Memory B cell (primary cell): ENCODE measurements around the gene MUCL3.
"Not testable (repeated sequence)": the region's sequence is repeated elsewhere in the genome, so short reads cannot be mapped to it uniquely, and the experiment has no call there.

ENCODE experiments used
- ATAC-seq: fragments of 150-1000 bp; cut with Tn5 transposase; 2 replicates; pipeline ENCODE4 v1.10.0; 2021; ENCODE audit warnings: low read depth, mild to moderate bottlenecking, moderate library complexity
- DNase-seq, 2 donors: peaks; one replicate each; pipeline ENCODE4 v3.0.0; 2022; ENCODE audit warnings: low spot score in 2 of 2
- H3K27ac Mint-ChIP-seq: one replicate; pipeline ENCODE4 v1.8.0; 2022; ENCODE audit warnings: mild to moderate bottlenecking, moderate library complexity, mixed read lengths
- H3K27me3 Mint-ChIP-seq: one replicate; pipeline ENCODE4 v1.8.0; 2022; ENCODE audit warnings: mixed read lengths
- H3K36me3 Mint-ChIP-seq: one replicate; pipeline ENCODE4 v1.8.0; 2022; ENCODE audit warnings: mild to moderate bottlenecking, mixed read lengths
- H3K4me1 Mint-ChIP-seq: one replicate; pipeline ENCODE4 v1.8.0; 2022; ENCODE audit warnings: mixed read lengths
- H3K4me3 Mint-ChIP-seq: one replicate; pipeline ENCODE4 v1.8.0; 2022; ENCODE audit warnings: mild to moderate bottlenecking, moderate library complexity, mixed read lengths
- H3K9me3 Mint-ChIP-seq: one replicate; pipeline ENCODE4 v1.8.0; 2022; ENCODE audit warnings: mixed read lengths

MUCL3 gene

DNA sequence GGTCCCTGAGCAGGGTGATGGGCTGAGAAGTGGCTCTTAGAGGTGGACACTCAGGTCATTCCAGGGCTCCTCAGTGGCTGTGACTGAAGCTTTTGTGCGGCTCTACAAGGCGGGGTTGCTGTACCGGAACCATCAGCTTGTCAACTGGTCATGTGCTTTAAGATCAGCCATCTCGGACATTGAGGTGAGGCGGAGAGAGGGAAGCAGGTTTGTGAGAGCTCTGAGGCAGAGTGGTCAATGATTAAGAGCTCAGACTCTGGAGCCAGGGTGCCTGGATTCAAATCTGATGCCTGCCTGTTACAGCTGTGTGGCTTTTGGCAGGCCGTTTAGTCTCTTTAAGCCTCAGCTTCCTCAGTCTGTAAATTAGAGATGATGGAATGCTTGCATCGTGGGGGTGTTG, 23.7 kb upstream of the MUCL3 start:
- DNase-seq (no peak), ATAC-seq (no peak)
- Mint-ChIP-seq H3K27ac (no peak overlapping the region), H3K4me3 (no peak overlapping the region), H3K4me1 (peaks cover 25% of the 10 kb centered on the region), H3K27me3 (no peaks in the 10 kb centered on the region), H3K9me3 (no peaks in the 10 kb centered on the region), H3K36me3 (peaks cover 34% of the 10 kb centered on the region)

DNA sequence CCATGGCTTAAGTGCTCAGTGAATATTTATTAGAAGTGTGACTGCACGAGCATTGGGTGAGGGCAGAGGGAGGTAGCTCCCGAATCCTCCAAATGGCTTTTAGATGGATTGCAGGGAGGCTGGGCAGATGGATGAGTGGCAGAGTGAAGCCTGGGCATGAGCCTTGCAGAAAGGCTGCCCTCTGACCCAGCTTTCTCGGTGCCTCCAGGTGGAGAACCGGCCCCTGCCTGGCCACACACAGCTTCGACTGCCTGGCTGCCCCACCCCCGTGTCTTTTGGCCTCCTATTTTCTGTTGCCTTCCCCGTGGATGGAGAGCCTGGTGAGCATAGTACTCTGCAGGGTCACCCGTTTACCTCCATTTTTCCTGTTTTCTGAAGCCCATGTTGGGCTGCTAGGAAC, 23.3 kb upstream of the MUCL3 start:
- H3K36me3 Mint-ChIP-seq: peaks cover 35% of the 10 kb centered on the region
- no peak for ATAC-seq
- peaks cover 29% of the 10 kb centered on the region for H3K4me1 Mint-ChIP-seq
- DNase-seq: no peak
- H3K27ac Mint-ChIP-seq: no peak overlapping the region
- no peaks in the 10 kb centered on the region for H3K9me3 Mint-ChIP-seq
- no peak overlapping the region for H3K4me3 Mint-ChIP-seq
- no peaks in the 10 kb centered on the region for H3K27me3 Mint-ChIP-seq

DNA sequence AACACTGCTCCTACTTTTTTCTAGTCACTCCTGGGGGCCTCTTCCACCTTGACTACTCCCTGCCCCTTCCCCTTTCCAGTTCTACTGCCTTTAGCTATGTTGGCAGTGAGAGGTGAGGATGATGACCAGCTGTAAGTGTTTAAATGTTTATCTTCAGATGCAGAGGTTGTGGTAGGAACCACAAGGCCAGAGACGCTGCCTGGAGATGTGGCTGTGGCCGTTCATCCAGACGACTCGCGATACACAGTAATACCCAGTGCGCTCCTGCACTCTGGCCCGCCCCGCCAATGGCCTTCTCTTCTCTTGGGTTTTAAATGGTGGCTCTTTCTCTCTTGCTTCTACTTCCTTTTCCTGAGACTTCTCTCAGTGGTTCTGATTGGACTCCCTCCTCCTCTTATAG, 22.1 kb upstream of the MUCL3 start:
- H3K9me3 Mint-ChIP-seq: no peaks in the 10 kb centered on the region
- H3K27ac Mint-ChIP-seq: no peak overlapping the region
- DNase-seq: no peak
- no peaks in the 10 kb centered on the region for H3K27me3 Mint-ChIP-seq
- peaks cover 29% of the 10 kb centered on the region for H3K4me1 Mint-ChIP-seq
- no peak overlapping the region for H3K4me3 Mint-ChIP-seq
- ATAC-seq: no peak
- H3K36me3 Mint-ChIP-seq: peaks cover 44% of the 10 kb centered on the region

DNA sequence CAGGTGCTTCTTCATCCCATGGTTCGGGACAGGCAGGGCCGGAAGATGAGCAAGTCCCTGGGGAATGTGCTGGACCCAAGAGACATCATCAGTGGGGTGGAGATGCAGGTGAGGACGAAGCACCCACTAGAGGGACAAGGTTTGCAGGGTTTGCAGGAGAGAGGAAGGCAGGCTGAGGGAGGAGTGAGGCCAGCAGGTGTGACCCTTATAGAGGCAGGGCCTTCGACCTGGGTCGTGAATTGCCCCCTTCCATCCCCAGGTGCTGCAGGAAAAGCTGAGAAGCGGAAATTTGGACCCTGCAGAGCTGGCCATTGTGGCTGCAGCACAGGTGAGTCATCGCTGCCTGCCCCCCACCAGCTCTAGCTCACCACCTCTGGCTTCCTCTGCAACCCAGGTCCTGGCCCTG, 18.3 kb upstream of the MUCL3 start:
- no peak for ATAC-seq
- H3K27ac Mint-ChIP-seq: no peak overlapping the region

DNA sequence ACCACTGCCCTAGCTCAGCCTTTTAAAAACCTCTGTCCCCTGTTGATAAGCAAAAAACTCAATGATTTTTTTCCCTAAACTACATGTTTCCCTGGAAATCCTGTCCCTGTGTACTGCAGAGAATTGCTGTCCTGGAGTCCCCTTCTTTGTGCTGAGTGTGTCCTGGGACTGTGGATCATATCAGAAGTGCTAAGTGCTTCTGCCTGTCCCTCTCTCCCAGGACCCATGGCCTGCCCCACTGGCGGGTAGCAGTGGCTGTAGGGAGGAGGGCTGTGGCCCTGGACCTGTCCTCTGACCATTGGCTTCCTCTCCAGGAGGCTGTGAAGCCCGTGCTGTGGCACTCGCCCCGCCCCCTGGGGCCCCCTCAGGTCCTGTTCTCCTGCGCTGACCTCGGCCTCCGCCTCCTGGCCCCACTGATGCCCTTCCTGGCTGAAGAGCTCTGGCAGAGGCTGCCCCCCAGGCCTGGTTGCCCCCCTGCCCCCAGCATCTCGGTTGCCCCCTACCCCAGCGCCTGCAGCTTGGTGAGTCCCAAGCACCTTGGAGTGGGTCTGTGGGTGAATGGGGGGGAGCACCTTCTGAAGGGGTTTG, 16.6 kb upstream of the MUCL3 start:
- H3K9me3 Mint-ChIP-seq, DNase-seq, H3K4me1 Mint-ChIP-seq, H3K4me3 Mint-ChIP-seq, H3K27me3 Mint-ChIP-seq, ATAC-seq, H3K27ac Mint-ChIP-seq: not testable (repeated sequence)
- peaks cover 47% of the 10 kb centered on the region for H3K36me3 Mint-ChIP-seq

More for the DNA sequence above, 18.3 kb upstream of the MUCL3 start:
- peaks cover 52% of the 10 kb centered on the region for H3K36me3 Mint-ChIP-seq
- no peak for DNase-seq
- no peak overlapping the region for H3K4me3 Mint-ChIP-seq
- H3K9me3 Mint-ChIP-seq: no peaks in the 10 kb centered on the region
- H3K27me3 Mint-ChIP-seq: no peaks in the 10 kb centered on the region
- peaks cover 12% of the 10 kb centered on the region for H3K4me1 Mint-ChIP-seq

DNA sequence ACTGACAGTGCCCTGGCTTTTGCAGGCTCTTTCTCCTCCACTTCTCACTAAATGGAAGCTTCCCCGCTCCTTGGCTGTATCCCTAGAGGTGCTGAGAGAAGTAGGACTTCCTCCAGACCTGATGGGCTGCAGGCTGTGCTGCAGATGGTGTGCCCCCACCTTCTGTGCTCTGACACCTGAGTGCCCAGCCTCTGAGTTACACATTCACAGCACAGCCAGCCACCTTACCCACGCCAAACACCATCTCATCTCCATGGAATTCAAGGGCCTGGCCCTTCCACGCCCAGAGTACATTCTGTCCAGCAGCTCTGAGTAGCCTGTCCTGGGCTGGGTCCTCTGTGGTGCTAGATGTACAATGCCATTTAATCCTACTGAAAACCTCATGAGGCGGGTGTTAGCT, 14.1 kb upstream of the MUCL3 start:
- no peaks in the 10 kb centered on the region for H3K27me3 Mint-ChIP-seq
- H3K36me3 Mint-ChIP-seq: peaks cover 33% of the 10 kb centered on the region
- DNase-seq: no peak
- ATAC-seq: no peak
- H3K4me1 Mint-ChIP-seq: peaks cover 4% of the 10 kb centered on the region
- H3K27ac Mint-ChIP-seq: no peak overlapping the region
- peaks cover 4% of the 10 kb centered on the region for H3K9me3 Mint-ChIP-seq
- no peak overlapping the region for H3K4me3 Mint-ChIP-seq

DNA sequence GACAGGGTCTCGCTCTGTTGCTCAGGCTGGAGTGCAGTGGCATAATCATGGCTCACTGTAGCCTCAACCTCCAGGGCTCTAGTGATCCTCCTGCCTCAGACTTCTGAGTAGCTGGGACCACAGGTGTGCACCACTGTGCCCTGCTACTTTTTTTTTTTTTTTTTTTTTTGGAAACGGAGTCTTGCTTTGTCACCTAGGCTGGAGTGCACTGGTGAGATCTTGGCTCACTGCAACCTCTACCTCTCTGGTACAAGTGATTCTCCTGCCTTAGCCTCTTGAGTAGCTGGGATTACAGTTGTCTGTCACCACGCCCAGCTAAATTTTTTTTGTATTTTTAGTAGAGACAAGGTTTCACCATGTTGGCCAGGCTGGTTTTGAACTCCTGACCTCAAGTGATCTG, 13.7 kb upstream of the MUCL3 start:
- H3K4me1 Mint-ChIP-seq, H3K27me3 Mint-ChIP-seq, H3K4me3 Mint-ChIP-seq, H3K27ac Mint-ChIP-seq, H3K9me3 Mint-ChIP-seq, ATAC-seq, DNase-seq: not testable (repeated sequence)
- H3K36me3 Mint-ChIP-seq: peaks cover 32% of the 10 kb centered on the region

DNA sequence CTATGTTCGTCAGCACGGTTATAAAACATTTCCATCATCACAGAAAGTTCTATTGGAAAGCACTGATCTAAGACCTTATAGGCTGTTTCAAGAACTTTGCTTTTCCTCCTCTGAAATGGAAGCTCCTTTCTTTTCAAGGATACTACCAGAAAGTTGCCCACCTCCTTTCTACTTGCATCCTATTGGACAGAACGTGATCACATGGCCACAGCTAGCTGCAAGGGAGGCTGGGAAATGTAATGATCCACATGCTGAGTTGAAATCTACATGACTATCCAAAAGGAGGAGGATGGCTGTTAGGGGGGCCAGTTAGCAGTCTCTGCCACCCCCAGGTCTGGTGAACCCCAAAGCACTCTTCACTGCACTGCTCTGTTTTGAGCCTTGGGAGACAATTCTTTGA, 12.1 kb upstream of the MUCL3 start:
- Mint-ChIP-seq H3K4me3 (no peak overlapping the region), H3K27ac (no peak overlapping the region), H3K4me1 (peaks cover 3% of the 10 kb centered on the region), H3K9me3 (peaks cover 4% of the 10 kb centered on the region), H3K36me3 (peaks cover 19% of the 10 kb centered on the region), H3K27me3 (no peaks in the 10 kb centered on the region)
- DNase-seq (no peak), ATAC-seq (no peak)

DNA sequence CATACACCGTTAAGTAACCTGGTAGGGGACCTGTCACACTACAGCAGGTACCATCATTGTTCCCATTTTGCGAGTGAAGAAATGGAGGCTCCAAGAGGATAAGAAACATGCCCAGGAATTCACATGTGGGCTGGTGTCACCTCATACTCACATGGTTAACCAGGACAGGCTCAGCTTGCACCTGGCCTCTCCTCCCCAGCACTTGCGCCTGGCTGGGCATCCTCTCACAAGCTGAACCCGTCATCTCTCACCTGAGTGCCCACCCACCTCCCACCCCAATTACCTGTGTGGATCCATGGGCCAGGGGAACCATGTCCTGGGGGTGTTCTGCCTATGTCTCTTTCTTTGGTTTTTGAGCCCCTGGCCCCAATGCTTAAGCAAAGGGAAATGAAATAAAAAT, 10.3 kb upstream of the MUCL3 start:
- H3K4me1 Mint-ChIP-seq: peaks cover 3% of the 10 kb centered on the region
- no peak overlapping the region for H3K4me3 Mint-ChIP-seq
- H3K27me3 Mint-ChIP-seq: peaks cover 2% of the 10 kb centered on the region
- ATAC-seq (no peak), DNase-seq (no peak)
- peaks cover 4% of the 10 kb centered on the region for H3K9me3 Mint-ChIP-seq
- no peak overlapping the region for H3K27ac Mint-ChIP-seq
- peaks cover 13% of the 10 kb centered on the region for H3K36me3 Mint-ChIP-seq

DNA sequence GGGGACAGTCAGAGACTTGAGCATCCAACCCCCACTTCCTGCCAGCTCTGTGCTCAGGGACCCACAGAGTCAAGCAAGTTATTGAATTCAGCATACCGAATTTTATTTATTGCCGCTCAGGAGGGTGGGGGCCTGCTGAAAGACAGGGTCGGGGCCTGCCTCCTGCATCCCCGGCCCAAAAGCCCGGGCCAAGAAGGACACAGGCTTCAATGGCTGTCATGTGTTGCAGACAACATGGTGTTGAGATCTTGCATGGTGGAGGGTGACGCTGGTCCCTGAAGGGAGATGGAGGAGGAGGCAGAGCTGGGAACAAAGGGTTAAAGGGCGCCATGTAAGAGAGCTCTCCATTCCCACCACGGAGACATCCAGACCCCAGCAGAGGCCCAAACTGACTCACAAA, 9.5 kb upstream of the MUCL3 start:
- H3K27me3 Mint-ChIP-seq: peaks cover 2% of the 10 kb centered on the region
- ATAC-seq: no peak

DNA sequence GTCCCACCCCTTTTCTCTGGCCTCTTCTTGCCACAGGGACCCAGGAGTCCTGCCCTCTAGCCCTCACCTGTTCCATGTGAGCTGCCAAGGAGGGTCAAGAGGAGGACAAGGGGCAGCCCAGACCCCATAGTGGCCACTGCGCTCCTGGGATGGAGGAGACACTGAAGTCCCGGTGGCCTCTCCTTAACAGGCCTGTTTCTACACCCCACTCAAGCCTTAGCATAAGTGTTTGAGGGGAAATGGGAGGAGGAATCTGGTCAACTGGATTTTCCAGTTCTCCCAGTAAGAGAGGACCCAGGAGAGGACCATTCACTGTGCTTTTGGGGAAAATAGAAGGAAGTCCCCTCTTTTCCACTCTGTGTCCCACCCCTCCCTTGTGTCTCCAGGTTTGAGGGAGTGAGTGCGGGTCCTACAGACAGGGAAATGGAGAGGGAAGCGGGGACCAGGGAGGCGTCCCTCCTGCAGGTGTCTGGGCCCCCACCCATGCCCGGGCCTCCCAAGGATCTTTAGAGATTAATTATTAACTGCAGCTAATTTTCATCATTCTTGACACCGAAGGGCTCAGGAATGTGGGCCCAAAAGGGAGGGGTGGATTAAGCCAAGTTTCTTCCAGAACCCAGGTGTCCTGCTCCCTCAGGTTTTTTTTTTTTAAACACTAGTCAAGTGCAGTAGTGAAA, 8.7 kb upstream of the MUCL3 start, which contains the start of gene SFTA2:
SFTA2 (minus strand) TSS at position 202 of the 677 bp plus-strand sequence; CDS start at position 128, 74 bp downstream.
- Mint-ChIP-seq H3K4me3 (no peak within 1 kb of the TSS), H3K27ac (peak within 1 kb of the TSS; percentile 5), H3K4me1 (peaks cover 3% of the 10 kb centered on the region), H3K9me3 (peaks cover 4% of the 10 kb centered on the region), H3K27me3 (peaks cover 7% of the 10 kb centered on the region), H3K36me3 (peaks cover 4% of the 10 kb centered on the region)
- ATAC-seq (no peak), DNase-seq (no peak)

More for the DNA sequence above, 9.5 kb upstream of the MUCL3 start:
- H3K4me1 Mint-ChIP-seq: peaks cover 3% of the 10 kb centered on the region
- no peak for DNase-seq
- H3K9me3 Mint-ChIP-seq: peaks cover 4% of the 10 kb centered on the region
- H3K36me3 Mint-ChIP-seq: peaks cover 10% of the 10 kb centered on the region
- no peak overlapping the region for H3K27ac Mint-ChIP-seq
- H3K4me3 Mint-ChIP-seq: no peak overlapping the region

DNA sequence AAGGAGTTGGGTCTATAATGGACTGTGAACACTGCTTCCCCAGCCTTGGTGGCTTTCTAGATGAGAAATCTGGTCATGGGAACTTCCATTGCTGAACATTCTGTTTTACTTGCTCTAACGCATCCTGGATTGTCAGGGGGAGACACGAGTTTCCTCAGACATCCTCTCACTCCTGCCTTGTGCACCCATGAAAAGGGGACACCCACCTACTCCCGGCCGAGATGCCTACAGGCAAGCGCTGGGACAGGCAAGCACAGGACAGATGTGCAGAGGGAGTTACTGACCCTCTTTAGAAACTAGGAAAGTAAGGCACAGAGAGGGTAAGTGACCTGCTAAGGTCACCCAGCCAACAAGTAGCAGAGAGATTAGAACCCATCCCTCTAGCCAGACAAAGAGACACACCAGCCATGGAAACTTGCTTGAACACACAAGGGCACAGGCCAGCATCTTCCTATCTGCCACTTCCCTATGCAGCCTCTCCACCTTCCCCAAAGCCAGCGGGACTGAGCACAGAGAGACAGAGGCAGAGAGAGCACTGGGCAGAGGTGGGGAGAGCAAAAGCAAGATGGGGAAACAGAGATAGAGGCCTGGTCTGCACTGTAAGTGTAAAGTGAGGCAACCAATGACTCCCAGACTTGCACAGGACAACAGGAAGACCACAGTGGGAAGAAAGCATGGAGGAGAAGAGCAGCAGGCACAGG, 8.0 kb upstream of the MUCL3 start:
- H3K27ac Mint-ChIP-seq: peak overlapping the region; percentile 5
- peaks cover 10% of the 10 kb centered on the region for H3K27me3 Mint-ChIP-seq
- H3K4me3 Mint-ChIP-seq: no peak overlapping the region
- peaks cover 3% of the 10 kb centered on the region for H3K4me1 Mint-ChIP-seq
- peaks cover 4% of the 10 kb centered on the region for H3K9me3 Mint-ChIP-seq
- peaks cover 4% of the 10 kb centered on the region for H3K36me3 Mint-ChIP-seq
- no peak for ATAC-seq
- DNase-seq: no peak

DNA sequence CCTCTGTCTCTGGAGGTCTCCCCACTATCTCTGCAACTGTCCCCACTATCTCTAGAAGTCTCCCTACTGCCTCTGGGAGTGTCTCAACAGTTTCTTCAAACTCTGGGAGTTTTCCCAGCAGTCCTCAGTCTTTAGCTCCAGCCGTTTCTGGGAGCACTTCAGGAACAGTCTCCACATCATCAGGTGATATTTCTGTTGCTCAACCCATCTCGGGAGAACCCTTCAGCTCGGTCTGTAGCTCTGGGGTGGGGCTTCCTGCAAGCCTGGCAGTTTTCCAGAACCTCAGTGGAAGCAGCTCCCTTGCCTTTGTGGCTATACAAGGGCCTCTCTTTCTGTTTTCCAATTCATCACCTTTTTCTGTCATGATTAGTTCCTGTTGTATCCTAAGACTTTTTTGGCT, 5.8 kb upstream of the MUCL3 start:
- no peak overlapping the region for H3K4me3 Mint-ChIP-seq
- DNase-seq: no peak
- H3K9me3 Mint-ChIP-seq: no peaks in the 10 kb centered on the region
- ATAC-seq: no peak
- H3K36me3 Mint-ChIP-seq: no peaks in the 10 kb centered on the region
- no peak overlapping the region for H3K27ac Mint-ChIP-seq
- H3K27me3 Mint-ChIP-seq: peaks cover 17% of the 10 kb centered on the region
- H3K4me1 Mint-ChIP-seq: peaks cover 3% of the 10 kb centered on the region

DNA sequence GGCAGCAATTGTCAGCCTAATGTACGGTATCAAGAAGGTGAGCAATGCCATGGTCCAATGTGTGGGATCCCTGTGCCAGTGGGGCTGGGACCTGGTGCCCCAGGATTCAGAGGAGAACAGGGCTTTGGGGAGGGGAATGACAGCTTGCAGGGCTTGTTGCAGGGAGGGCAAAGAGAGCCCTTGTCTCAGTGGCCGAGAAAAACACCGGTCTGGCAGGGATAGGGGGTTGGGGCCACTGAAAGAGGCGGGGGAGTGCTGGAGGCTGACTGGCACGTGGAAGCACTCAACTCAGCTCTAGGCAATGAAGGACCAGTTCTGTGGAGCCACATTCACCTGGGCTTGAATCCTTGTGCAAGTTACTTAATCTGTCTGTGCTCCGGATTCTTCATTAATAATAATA, 3.5 kb upstream of the MUCL3 start:
- peaks cover 28% of the 10 kb centered on the region for H3K27me3 Mint-ChIP-seq

More for the DNA sequence above, 3.5 kb upstream of the MUCL3 start:
- H3K36me3 Mint-ChIP-seq: no peaks in the 10 kb centered on the region
- peaks cover 3% of the 10 kb centered on the region for H3K4me1 Mint-ChIP-seq
- ATAC-seq (no peak), DNase-seq (no peak)
- no peak overlapping the region for H3K4me3 Mint-ChIP-seq
- H3K9me3 Mint-ChIP-seq: no peaks in the 10 kb centered on the region
- H3K27ac Mint-ChIP-seq: no peak overlapping the region
